PFSK-1 (cell line): ENCODE results near the gene GMIP.

Source experiments
- POLR2AphosphoS5 ChIP-seq: IDR thresholded peaks from 2 replicates; pipeline ENCODE4 v1.6.1; 2012; ENCODE audit warnings: low read depth, mild to moderate bottlenecking, control low read depth, low read length, moderate library complexity
- SIN3A ChIP-seq: IDR thresholded peaks from 2 replicates; pipeline ENCODE4 v1.6.1; 2012; ENCODE audit warnings: mild to moderate bottlenecking, low read length, moderate library complexity, borderline replicate concordance; ENCODE audit not compliant: insufficient read depth
- TAF1 ChIP-seq: IDR thresholded peaks from 2 replicates; pipeline ENCODE4 v1.6.1; 2012; ENCODE audit warnings: low read length, control low read depth, borderline replicate concordance; ENCODE audit not compliant: insufficient read depth
- TF ChIP-seq, protein P1 (sequence below), 2 experiments: IDR thresholded peaks; 2 replicates each; pipeline versions ENCODE4 v1.6.1 to v1.8.0; 2011 to 2012; ENCODE audit warnings: low read depth in 2 of 2, low read length in 2 of 2, control low read depth in 1 of 2, inconsistent platforms in 1 of 2, mild to moderate bottlenecking in 1 of 2, moderate library complexity in 1 of 2; ENCODE audit not compliant: insufficient read depth in 1 of 2

- TF ChIP-seq SIN3A (no peak), POLR2AphosphoS5 (no peak), TAF1 (no peak)
- TF ChIP-seq, protein P1, sequence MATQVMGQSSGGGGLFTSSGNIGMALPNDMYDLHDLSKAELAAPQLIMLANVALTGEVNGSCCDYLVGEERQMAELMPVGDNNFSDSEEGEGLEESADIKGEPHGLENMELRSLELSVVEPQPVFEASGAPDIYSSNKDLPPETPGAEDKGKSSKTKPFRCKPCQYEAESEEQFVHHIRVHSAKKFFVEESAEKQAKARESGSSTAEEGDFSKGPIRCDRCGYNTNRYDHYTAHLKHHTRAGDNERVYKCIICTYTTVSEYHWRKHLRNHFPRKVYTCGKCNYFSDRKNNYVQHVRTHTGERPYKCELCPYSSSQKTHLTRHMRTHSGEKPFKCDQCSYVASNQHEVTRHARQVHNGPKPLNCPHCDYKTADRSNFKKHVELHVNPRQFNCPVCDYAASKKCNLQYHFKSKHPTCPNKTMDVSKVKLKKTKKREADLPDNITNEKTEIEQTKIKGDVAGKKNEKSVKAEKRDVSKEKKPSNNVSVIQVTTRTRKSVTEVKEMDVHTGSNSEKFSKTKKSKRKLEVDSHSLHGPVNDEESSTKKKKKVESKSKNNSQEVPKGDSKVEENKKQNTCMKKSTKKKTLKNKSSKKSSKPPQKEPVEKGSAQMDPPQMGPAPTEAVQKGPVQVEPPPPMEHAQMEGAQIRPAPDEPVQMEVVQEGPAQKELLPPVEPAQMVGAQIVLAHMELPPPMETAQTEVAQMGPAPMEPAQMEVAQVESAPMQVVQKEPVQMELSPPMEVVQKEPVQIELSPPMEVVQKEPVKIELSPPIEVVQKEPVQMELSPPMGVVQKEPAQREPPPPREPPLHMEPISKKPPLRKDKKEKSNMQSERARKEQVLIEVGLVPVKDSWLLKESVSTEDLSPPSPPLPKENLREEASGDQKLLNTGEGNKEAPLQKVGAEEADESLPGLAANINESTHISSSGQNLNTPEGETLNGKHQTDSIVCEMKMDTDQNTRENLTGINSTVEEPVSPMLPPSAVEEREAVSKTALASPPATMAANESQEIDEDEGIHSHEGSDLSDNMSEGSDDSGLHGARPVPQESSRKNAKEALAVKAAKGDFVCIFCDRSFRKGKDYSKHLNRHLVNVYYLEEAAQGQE (IDR thresholded peaks at IDR 0.05; ENCODE audit: insufficient read depth in 1 of 2, low read depth in 2 of 2, low read length in 2 of 2): no peak
These were observed 41.2 kb downstream of the GMIP start for GRCh38 chr19:19602136-19602712.
